IMR-90 (cell line): ENCODE data around the gene HS6ST3. TPM values are rescaled to one million over a fixed set of nuclear protein-coding genes. Genes with fewer than 3 reads are reported as not detected.

Experiments
- ATAC-seq: fragments of 200-7000 bp; cut with Tn5 transposase; 2 replicates; pipeline ENCODE4 v1.9.1; 2020; ENCODE audit warnings: low read depth, mild to moderate bottlenecking, moderate library complexity
- BruUV-seq: library from RNA; stranded (reverse); fragments of 400-500 nt; replicated peaks from 2 replicates; lab custom pipeline; 2021; lab: Mats Ljungman, UMichigan
- CTCF ChIA-PET: fragments of 300-600 bp; formaldehyde crosslinking; extraction: SDS; loops from one replicate; lab custom pipeline; 2021; ENCODE audit warnings: antibody characterized with exemption; lab: Yijun Ruan, JAX
- POLR2A ChIA-PET: fragments of 300-600 bp; sonication (Branson Sonifier 250); formaldehyde crosslinking; loops from one replicate; lab custom pipeline; 2022; ENCODE audit warnings: antibody characterized with exemption; ENCODE audit not compliant: unreplicated experiment; lab: Charles Lee
- DNase-seq: peaks from one replicate; pipeline ENCODE4 v3.0.0; 2013
- H2AFZ ChIP-seq: replicated peaks from 2 replicates; pipeline ENCODE3; 2013; ENCODE audit warnings: low read length, mild to moderate bottlenecking; ENCODE audit not compliant: poor library complexity
- H2AK5ac ChIP-seq: 2 replicates; pipeline ENCODE4 v1.6.1; 2013; ENCODE audit warnings: low read depth, low read length, inconsistent platforms
- H2AK9ac ChIP-seq: replicated peaks from 2 replicates; pipeline ENCODE3; 2013; ENCODE audit warnings: mild to moderate bottlenecking, low read depth, low read length, moderate library complexity; ENCODE audit not compliant: poor library complexity
- H2BK120ac ChIP-seq: 2 replicates; pipeline ENCODE4 v1.6.1; 2013; ENCODE audit warnings: low read depth, low read length, inconsistent platforms
- H2BK15ac ChIP-seq: 3 replicates; pipeline ENCODE4 v1.6.1; 2013; ENCODE audit warnings: low read depth, low read length, inconsistent platforms
- H2BK20ac ChIP-seq: 2 replicates; pipeline ENCODE4 v1.6.1; 2013; ENCODE audit warnings: low read depth, mild to moderate bottlenecking, inconsistent platforms, low read length, moderate library complexity
- H2BK5ac ChIP-seq: 2 replicates; pipeline ENCODE4 v1.6.1; 2013; ENCODE audit warnings: mild to moderate bottlenecking, low read depth, low read length, inconsistent platforms; ENCODE audit not compliant: poor library complexity, severe bottlenecking
- H3K14ac ChIP-seq: replicated peaks from 2 replicates; pipeline ENCODE4 v1.6.1; 2013; ENCODE audit warnings: low read depth, low read length, inconsistent platforms
- H3K18ac ChIP-seq: 2 replicates; pipeline ENCODE4 v1.6.1; 2013; ENCODE audit warnings: low read depth, low read length, control low read depth
- H3K23ac ChIP-seq: 2 replicates; pipeline ENCODE4 v1.6.1; 2013; ENCODE audit warnings: low read depth, low read length, inconsistent platforms
- H3K27ac ChIP-seq: 2 replicates; pipeline ENCODE4 v1.5.1; 2013; ENCODE audit warnings: mild to moderate bottlenecking, control low read depth, low read length; ENCODE audit not compliant: insufficient read depth
- H3K27me3 ChIP-seq: 2 replicates; pipeline ENCODE4 v1.6.1; 2013; ENCODE audit warnings: low read length; ENCODE audit not compliant: control insufficient read depth, insufficient read depth
- H3K36me3 ChIP-seq: 2 replicates; pipeline ENCODE4 v1.6.1; 2013; ENCODE audit warnings: low read length, mixed read lengths; ENCODE audit not compliant: control insufficient read depth, insufficient read depth
- H3K4ac ChIP-seq: 2 replicates; pipeline ENCODE4 v1.6.1; 2013; ENCODE audit warnings: low read depth, low read length, inconsistent platforms
- H3K4me1 ChIP-seq: 2 replicates; pipeline ENCODE4 v1.6.1; 2013; ENCODE audit warnings: low read length, mixed read lengths; ENCODE audit not compliant: control insufficient read depth, insufficient read depth
- H3K4me2 ChIP-seq: 2 replicates; pipeline ENCODE4 v1.6.1; 2013; ENCODE audit warnings: low read depth, mild to moderate bottlenecking, control low read depth, low read length, moderate library complexity
- H3K4me3 ChIP-seq: 2 replicates; pipeline ENCODE4 v1.5.1; 2013; ENCODE audit warnings: low read depth, mild to moderate bottlenecking, control low read depth, low read length, moderate library complexity; ENCODE audit not compliant: insufficient read depth
- H3K56ac ChIP-seq: 2 replicates; pipeline ENCODE4 v1.6.1; 2013; ENCODE audit warnings: low read length, inconsistent platforms; ENCODE audit not compliant: insufficient read depth; ENCODE audit errors: extremely low read depth
- H3K79me1 ChIP-seq, 2 experiments: 2 replicates each; pipeline ENCODE4 v1.6.1; 2013; ENCODE audit warnings: low read length in 2 of 2, inconsistent platforms in 1 of 2, low read depth in 1 of 2
- H3K9ac ChIP-seq: 2 replicates; pipeline ENCODE4 v1.6.1; 2013; ENCODE audit warnings: low read depth, low read length, control low read depth
- H3K9me1 ChIP-seq: 2 replicates; pipeline ENCODE4 v1.6.1; 2013; ENCODE audit warnings: low read length, inconsistent platforms; ENCODE audit not compliant: insufficient read depth
- H3K9me3 ChIP-seq: 2 replicates; pipeline ENCODE4 v1.6.1; 2013; ENCODE audit warnings: low read length; ENCODE audit not compliant: control insufficient read depth, insufficient read depth
- H4K20me1 ChIP-seq: 2 replicates; pipeline ENCODE4 v1.6.1; 2013; ENCODE audit warnings: low read length, inconsistent platforms; ENCODE audit not compliant: insufficient read depth
- H4K5ac ChIP-seq: 2 replicates; pipeline ENCODE4 v1.6.1; 2013; ENCODE audit warnings: mild to moderate bottlenecking, low read depth, low read length, control low read depth
- H4K8ac ChIP-seq, 2 experiments: 2 replicates each; pipeline ENCODE4 v1.6.1; 2013; ENCODE audit warnings: low read depth in 2 of 2, low read length in 2 of 2, control low read depth in 1 of 2, inconsistent platforms in 1 of 2
- H4K91ac ChIP-seq: 2 replicates; pipeline ENCODE4 v1.6.1; 2013; ENCODE audit warnings: low read depth, low read length, inconsistent platforms; ENCODE audit not compliant: insufficient read depth
- BHLHE40 ChIP-seq: fragments of 150-350 bp; IDR thresholded peaks from 2 replicates; pipeline ENCODE4 v1.6.1; 2016; ENCODE audit warnings: mild to moderate bottlenecking, low read depth, low read length
- CEBPB ChIP-seq: IDR thresholded peaks from 2 replicates; pipeline ENCODE4 v1.6.1; 2012; ENCODE audit warnings: low read depth, low read length, improper control_type of control experiment
- CHD1 ChIP-seq: IDR thresholded peaks from 2 replicates; pipeline ENCODE4 v1.6.1; 2012; ENCODE audit warnings: low read depth, low read length, improper control_type of control experiment
- CTCF ChIP-seq: conservative IDR thresholded peaks from 2 replicates; pipeline ENCODE4 v1.5.1; 2012; ENCODE audit warnings: mild to moderate bottlenecking, low read depth, low read length, improper control_type of control experiment
- ELK1 ChIP-seq: fragments of 150-350 bp; IDR thresholded peaks from 2 replicates; pipeline ENCODE4 v1.6.1; 2016; ENCODE audit warnings: low read depth, mild to moderate bottlenecking, low read length, moderate library complexity, borderline replicate concordance
- FOS ChIP-seq: fragments of 150-350 bp; IDR thresholded peaks from 2 replicates; pipeline ENCODE4 v1.6.1; 2016; ENCODE audit warnings: low read depth, low read length
- MAFK ChIP-seq: IDR thresholded peaks from 2 replicates; pipeline ENCODE4 v1.6.1; 2012; ENCODE audit warnings: low read depth, low read length, improper control_type of control experiment
- MXI1 ChIP-seq: IDR thresholded peaks from 2 replicates; pipeline ENCODE4 v1.6.1; 2012; ENCODE audit warnings: low read depth, mild to moderate bottlenecking, low read length, moderate library complexity, borderline replicate concordance
- NFE2L2 ChIP-seq: fragments of 150-350 bp; IDR thresholded peaks from 2 replicates; pipeline ENCODE4 v1.6.1; 2016; ENCODE audit warnings: low read depth, mild to moderate bottlenecking, low read length
- POLR2A ChIP-seq: IDR thresholded peaks from 2 replicates; pipeline ENCODE4 v1.6.1; 2012; ENCODE audit warnings: mild to moderate bottlenecking, low read depth, low read length
- RAD21 ChIP-seq: IDR thresholded peaks from 2 replicates; pipeline ENCODE4 v1.6.1; 2012; ENCODE audit warnings: low read length, improper control_type of control experiment
- RFX5 ChIP-seq: IDR thresholded peaks from 2 replicates; pipeline ENCODE4 v1.8.0; 2012; ENCODE audit warnings: low read depth, mild to moderate bottlenecking, low read length, moderate library complexity
- SMC3 ChIP-seq: fragments of 150-350 bp; IDR thresholded peaks from 2 replicates; pipeline ENCODE4 v1.6.1; 2016; ENCODE audit warnings: low read depth, mild to moderate bottlenecking, antibody characterized with exemption, low read length, moderate library complexity
- USF2 ChIP-seq: fragments of 150-350 bp; IDR thresholded peaks from 2 replicates; pipeline ENCODE4 v1.6.1; 2017; ENCODE audit warnings: mild to moderate bottlenecking, antibody characterized with exemption, low read length, low read depth
- WGBS, 2 experiments: methylation state at CpG; one replicate each; pipeline versions ENCODE4 v1.1.5 to v1.1.7; 2013; ENCODE audit warnings: missing lambda C conversion rate in 2 of 2; ENCODE audit not compliant: insufficient read length in 1 of 2; ENCODE audit errors: extremely low coverage in 2 of 2; 5-methylcytosine and 5-hydroxymethylcytosine counted together
- dilution Hi-C: fragments of 300-500 bp; cut with HindIII; formaldehyde crosslinking; loops from one replicate; pipeline ENCODE4 v1.14.3; 2018; ENCODE audit warnings: low sequenced_read_pairs; ENCODE audit not compliant: unreplicated experiment
- in situ Hi-C: fragments of 300-500 bp; cut with MboI; formaldehyde crosslinking; loops from 3 replicates; pipeline ENCODE4 v1.14.3; 2019; ENCODE audit warnings: low sequenced_read_pairs, inconsistent platforms, mixed read lengths
- intact Hi-C: fragments of 100-400 bp; cut with micrococcal nuclease; formaldehyde crosslinking; loops from 2 replicates; pipeline ENCODE4 v1.10.0; 2022
- polyA plus RNA-seq, 3 experiments: library from polyadenylated mRNA; depleted of rRNA; stranded (reverse); fragments of >200 nt; gene quantifications; 2 replicates each; pipeline ENCODE4 v1.2.3, GENCODE V29; 2012; ENCODE audit warnings: low replicate concordance in 1 of 3
- total RNA-seq: library from RNA; depleted of rRNA; stranded (reverse); fragments of >200 nt; gene quantifications from 2 replicates; pipeline ENCODE4 v1.2.3, GENCODE V29; 2012

The HS6ST3 gene
- total and polyA plus RNA-seq, 2 of the 4 experiments (the other 2 are of a cell fraction), result not detected

- TF ChIP-seq RAD21 (no peak), NFE2L2 (no peak), BHLHE40 (no peak), CTCF (no peak), CEBPB (no peak), ELK1 (no peak), SMC3 (no peak), CHD1 (no peak), MXI1 (no peak), USF2 (no peak), FOS (no peak), POLR2A (no peak), MAFK (no peak), RFX5 (no peak)
- H3K4me1 ChIP-seq, result no peaks in the 10 kb centered on the region
- no peaks in the 10 kb centered on the region for H4K20me1 ChIP-seq
- H2BK20ac ChIP-seq, result no peak overlapping the region
- intact Hi-C loops (no loop called here), in situ Hi-C loops (no loop called here), dilution Hi-C loops (no loop called here)
- no peaks in the 10 kb centered on the region for H3K9me1 ChIP-seq
- CTCF ChIA-PET, result no interaction called here
- POLR2A ChIA-PET, result no interaction called here
- H2AFZ ChIP-seq, result no peak overlapping the region
- WGBS, 2 experiments, result no CpG with 5 or more reads among the region's 6 CpGs
- H3K4me2 ChIP-seq, result no peak overlapping the region
- H2BK15ac ChIP-seq, result no peak overlapping the region
- H2AK5ac ChIP-seq, result no peak overlapping the region
- ATAC-seq (no peak), DNase-seq (no peak)
- no peak overlapping the region for H3K18ac ChIP-seq
- H2BK5ac ChIP-seq, result no peak overlapping the region
- no peak overlapping the region for H3K27ac ChIP-seq
- H3K27me3 ChIP-seq, result no peaks in the 10 kb centered on the region
- H3K9ac ChIP-seq, result no peak overlapping the region
- no peak overlapping the region for H3K4ac ChIP-seq
- H2BK120ac ChIP-seq, result no peak overlapping the region
- no peak overlapping the region for H3K56ac ChIP-seq
- H3K23ac ChIP-seq, result no peak overlapping the region
- H4K91ac ChIP-seq, result no peak overlapping the region
- no peak overlapping the region for H2AK9ac ChIP-seq
- peaks cover 6% of the 10 kb centered on the region; the same call in 1 of the 2 replicates for H3K9me3 ChIP-seq
- no peaks in the 10 kb centered on the region for H3K36me3 ChIP-seq
- BruUV-seq, result no TSS peak
- H3K79me1 ChIP-seq, result no peaks in the 10 kb centered on the region
- H4K8ac ChIP-seq, result no peak overlapping the region
- no peak overlapping the region for H3K14ac ChIP-seq
- H3K4me3 ChIP-seq, result no peak overlapping the region
- H4K5ac ChIP-seq, result no peak overlapping the region
These were observed 110.9 kb downstream of the HS6ST3 start for GRCh38 chr13:96200810-96201209.
